Memory B cell (primary cell): Measurements from ENCODE around the gene RFX8.
"Not testable (repeated sequence)": the region's sequence is repeated elsewhere in the genome, so short reads cannot be mapped to it uniquely, and the experiment has no call there.

Source experiments
- ATAC-seq: fragments of 150-1000 bp; cut with Tn5 transposase; 2 replicates; pipeline ENCODE4 v1.10.0; 2021; ENCODE audit warnings: low read depth, mild to moderate bottlenecking, moderate library complexity
- DNase-seq, 2 donors: peaks; one replicate each; pipeline ENCODE4 v3.0.0; 2022; ENCODE audit warnings: low spot score in 2 of 2
- H3K27ac Mint-ChIP-seq: one replicate; pipeline ENCODE4 v1.8.0; 2022; ENCODE audit warnings: mild to moderate bottlenecking, moderate library complexity, mixed read lengths
- H3K27me3 Mint-ChIP-seq: one replicate; pipeline ENCODE4 v1.8.0; 2022; ENCODE audit warnings: mixed read lengths
- H3K36me3 Mint-ChIP-seq: one replicate; pipeline ENCODE4 v1.8.0; 2022; ENCODE audit warnings: mild to moderate bottlenecking, mixed read lengths
- H3K4me1 Mint-ChIP-seq: one replicate; pipeline ENCODE4 v1.8.0; 2022; ENCODE audit warnings: mixed read lengths
- H3K4me3 Mint-ChIP-seq: one replicate; pipeline ENCODE4 v1.8.0; 2022; ENCODE audit warnings: mild to moderate bottlenecking, moderate library complexity, mixed read lengths
- H3K9me3 Mint-ChIP-seq: one replicate; pipeline ENCODE4 v1.8.0; 2022; ENCODE audit warnings: mixed read lengths

The RFX8 gene

GRCh38 chr2:101476605-101477208 lies 1.8 kb upstream of the RFX8 start:
- H3K9me3 Mint-ChIP-seq: no peaks in the 10 kb centered on the region
- DNase-seq (no peak), ATAC-seq (no peak)
- peaks cover 2% of the 10 kb centered on the region for H3K4me1 Mint-ChIP-seq
- no peak overlapping the region for H3K27ac Mint-ChIP-seq
- H3K4me3 Mint-ChIP-seq: no peak overlapping the region
- peaks cover 13% of the 10 kb centered on the region for H3K27me3 Mint-ChIP-seq
- no peaks in the 10 kb centered on the region for H3K36me3 Mint-ChIP-seq

- peak; percentile 11 to 22 for DNase-seq
- Mint-ChIP-seq H3K27ac (no peak overlapping the region), H3K9me3 (no peaks in the 10 kb centered on the region), H3K4me3 (peak overlapping the region; percentile 75), H3K36me3 (no peaks in the 10 kb centered on the region), H3K27me3 (peaks cover 12% of the 10 kb centered on the region), H3K4me1 (peaks cover 2% of the 10 kb centered on the region)
- peak; percentile 71 for ATAC-seq
These were observed 806 bp downstream of the RFX8 start for GRCh38 chr2:101473911-101474701.

- no peak for DNase-seq
- peak overlapping the region; percentile 75 for H3K4me3 Mint-ChIP-seq
- H3K9me3 Mint-ChIP-seq: no peaks in the 10 kb centered on the region
- peaks cover 12% of the 10 kb centered on the region for H3K27me3 Mint-ChIP-seq
- ATAC-seq: no peak
- H3K27ac Mint-ChIP-seq: no peak overlapping the region
- H3K36me3 Mint-ChIP-seq: no peaks in the 10 kb centered on the region
- peaks cover 2% of the 10 kb centered on the region for H3K4me1 Mint-ChIP-seq
These were observed 1.4 kb downstream of the RFX8 start for GRCh38 chr2:101473591-101473910.

- Mint-ChIP-seq H3K27me3 (peaks cover 12% of the 10 kb centered on the region), H3K27ac (no peak overlapping the region), H3K4me3 (no peak overlapping the region), H3K4me1 (peaks cover 6% of the 10 kb centered on the region), H3K9me3 (no peaks in the 10 kb centered on the region), H3K36me3 (no peaks in the 10 kb centered on the region)
- ATAC-seq (no peak), DNase-seq (no peak)
These were observed 5.0 kb downstream of the RFX8 start for GRCh38 chr2:101469863-101470262.

- Mint-ChIP-seq H3K4me3 (no peak overlapping the region), H3K9me3 (no peaks in the 10 kb centered on the region), H3K36me3 (no peaks in the 10 kb centered on the region), H3K27me3 (peaks cover 22% of the 10 kb centered on the region), H3K4me1 (peaks cover 11% of the 10 kb centered on the region), H3K27ac (no peak overlapping the region)
- ATAC-seq: no peak
- DNase-seq: no peak
These were observed 7.6 kb downstream of the RFX8 start for GRCh38 chr2:101467306-101467705.

GRCh38 chr2:101466426-101466825 lies 8.5 kb downstream of the RFX8 start:
- H3K27me3 Mint-ChIP-seq: peaks cover 19% of the 10 kb centered on the region
- peaks cover 11% of the 10 kb centered on the region for H3K4me1 Mint-ChIP-seq
- no peaks in the 10 kb centered on the region for H3K36me3 Mint-ChIP-seq
- H3K9me3 Mint-ChIP-seq: no peaks in the 10 kb centered on the region
- H3K4me3 Mint-ChIP-seq: no peak overlapping the region
- DNase-seq (no peak), ATAC-seq (no peak)
- H3K27ac Mint-ChIP-seq: no peak overlapping the region

- Mint-ChIP-seq H3K4me3 (no peak overlapping the region), H3K27ac (no peak overlapping the region)
These were observed 10.1 kb downstream of the RFX8 start for GRCh38 chr2:101464841-101465240.

GRCh38 chr2:101463911-101464641 lies 10.8 kb downstream of the RFX8 start:
- no peak for DNase-seq
- Mint-ChIP-seq H3K27me3 (peaks cover 24% of the 10 kb centered on the region), H3K9me3 (no peaks in the 10 kb centered on the region), H3K4me1 (peaks cover 11% of the 10 kb centered on the region), H3K36me3 (no peaks in the 10 kb centered on the region), H3K27ac (no peak overlapping the region), H3K4me3 (no peak overlapping the region)
- no peak for ATAC-seq

More at GRCh38 chr2:101464841-101465240, 10.1 kb downstream of the RFX8 start:
- H3K4me1 Mint-ChIP-seq: peaks cover 11% of the 10 kb centered on the region
- ATAC-seq (no peak), DNase-seq (no peak)
- H3K36me3 Mint-ChIP-seq: no peaks in the 10 kb centered on the region
- H3K27me3 Mint-ChIP-seq: peaks cover 24% of the 10 kb centered on the region
- no peaks in the 10 kb centered on the region for H3K9me3 Mint-ChIP-seq

GRCh38 chr2:101463421-101463820 lies 11.5 kb downstream of the RFX8 start:
- ATAC-seq (no peak), DNase-seq (no peak)
- Mint-ChIP-seq H3K36me3 (no peaks in the 10 kb centered on the region), H3K4me3 (no peak overlapping the region), H3K27ac (no peak overlapping the region), H3K4me1 (peaks cover 11% of the 10 kb centered on the region), H3K27me3 (peaks cover 24% of the 10 kb centered on the region), H3K9me3 (no peaks in the 10 kb centered on the region)

GRCh38 chr2:101461381-101461780 lies 13.5 kb downstream of the RFX8 start:
- DNase-seq: no peak
- peaks cover 27% of the 10 kb centered on the region for H3K27me3 Mint-ChIP-seq
- no peaks in the 10 kb centered on the region for H3K9me3 Mint-ChIP-seq
- no peak overlapping the region for H3K27ac Mint-ChIP-seq
- no peak overlapping the region for H3K4me3 Mint-ChIP-seq
- ATAC-seq: no peak
- peaks cover 8% of the 10 kb centered on the region for H3K4me1 Mint-ChIP-seq
- no peaks in the 10 kb centered on the region for H3K36me3 Mint-ChIP-seq

- not testable (repeated sequence) for H3K9me3 Mint-ChIP-seq, H3K27me3 Mint-ChIP-seq, H3K4me1 Mint-ChIP-seq, H3K4me3 Mint-ChIP-seq, H3K27ac Mint-ChIP-seq, DNase-seq, H3K36me3 Mint-ChIP-seq, ATAC-seq
These were observed 20.5 kb downstream of the RFX8 start for GRCh38 chr2:101454408-101454807.

GRCh38 chr2:101450965-101451364 lies 23.9 kb downstream of the RFX8 start:
- H3K36me3 Mint-ChIP-seq: peaks cover 5% of the 10 kb centered on the region
- peaks cover 11% of the 10 kb centered on the region for H3K27me3 Mint-ChIP-seq
- DNase-seq (no peak), ATAC-seq (no peak)
- H3K4me3 Mint-ChIP-seq: no peak overlapping the region
- no peaks in the 10 kb centered on the region for H3K4me1 Mint-ChIP-seq
- H3K27ac Mint-ChIP-seq: no peak overlapping the region
- H3K9me3 Mint-ChIP-seq: peaks cover 2% of the 10 kb centered on the region

- H3K27me3 Mint-ChIP-seq: peaks cover 11% of the 10 kb centered on the region
- peaks cover 5% of the 10 kb centered on the region for H3K9me3 Mint-ChIP-seq
- no peak overlapping the region for H3K4me3 Mint-ChIP-seq
- ATAC-seq (no peak), DNase-seq (no peak)
- H3K36me3 Mint-ChIP-seq: peaks cover 4% of the 10 kb centered on the region
- no peaks in the 10 kb centered on the region for H3K4me1 Mint-ChIP-seq
- no peak overlapping the region for H3K27ac Mint-ChIP-seq
These were observed 28.0 kb downstream of the RFX8 start for GRCh38 chr2:101446869-101447268.

- Mint-ChIP-seq H3K9me3 (peaks cover 5% of the 10 kb centered on the region), H3K4me1 (no peaks in the 10 kb centered on the region), H3K27me3 (no peaks in the 10 kb centered on the region), H3K4me3 (no peak overlapping the region), H3K27ac (no peak overlapping the region), H3K36me3 (peaks cover 3% of the 10 kb centered on the region)
- DNase-seq: no peak
- no peak for ATAC-seq
These were observed 32.2 kb downstream of the RFX8 start for GRCh38 chr2:101442667-101443061.
